SH-SY5Y (cell line): ENCODE results near the gene ADSL.

Experiments used
- GATA2 ChIP-seq: IDR thresholded peaks from 2 replicates; pipeline ENCODE4 v1.6.1; 2011; ENCODE audit warnings: mild to moderate bottlenecking, low read depth, low read length
- GATA3 ChIP-seq: IDR thresholded peaks from 2 replicates; pipeline ENCODE4 v1.6.1; 2011; ENCODE audit warnings: low read depth, mild to moderate bottlenecking, low read length, moderate library complexity

- TF ChIP-seq GATA2 (no peak), GATA3 (no peak)
Measured at GRCh38 chr22:40330086-40330485, 16.2 kb upstream of the ADSL start.
